Endodermal cell (in vitro differentiated cells): ENCODE results near the gene DIP2B. TPM values are rescaled to one million over a fixed set of nuclear protein-coding genes. Genes with fewer than 3 reads are reported as not detected.

Experiments used
- DNase-seq: peaks from one replicate; pipeline ENCODE4 v3.0.0-alpha.2; 2017
- H3K27ac ChIP-seq: 2 replicates; pipeline ENCODE4 v1.5.1; 2013; ENCODE audit warnings: mild to moderate bottlenecking, low read depth, low read length, moderate library complexity
- H3K27me3 ChIP-seq: 2 replicates; pipeline ENCODE4 v1.6.1; 2013; ENCODE audit warnings: mild to moderate bottlenecking, low read length, moderate library complexity; ENCODE audit not compliant: insufficient read depth, control insufficient read depth, poor library complexity, severe bottlenecking
- H3K36me3 ChIP-seq: 2 replicates; pipeline ENCODE4 v1.7.0; 2013; ENCODE audit warnings: mild to moderate bottlenecking, low read length, moderate library complexity; ENCODE audit not compliant: control insufficient read depth, insufficient read depth
- H3K4me1 ChIP-seq: one replicate; pipeline ENCODE4 v1.7.0; 2013; ENCODE audit warnings: low read length; ENCODE audit not compliant: control insufficient read depth, insufficient read depth
- H3K4me3 ChIP-seq: 2 replicates; pipeline ENCODE4 v1.5.1; 2013; ENCODE audit warnings: mild to moderate bottlenecking, low read length, moderate library complexity
- H3K9ac ChIP-seq: 2 replicates; pipeline ENCODE4 v1.6.1; 2013; ENCODE audit warnings: mild to moderate bottlenecking, low read length, moderate library complexity; ENCODE audit not compliant: poor library complexity, severe bottlenecking; ENCODE audit errors: extremely low read depth
- H3K9me3 ChIP-seq: 2 replicates; pipeline ENCODE4 v1.6.1; 2013; ENCODE audit warnings: mild to moderate bottlenecking, low read length, moderate library complexity; ENCODE audit not compliant: control insufficient read depth
- H3K27ac Mint-ChIP-seq: 2 replicates; pipeline ENCODE4 v1.8.0; 2020; ENCODE audit warnings: mixed read lengths
- H3K27me3 Mint-ChIP-seq: 2 replicates; pipeline ENCODE4 v1.8.0; 2021; ENCODE audit warnings: mild to moderate bottlenecking, mixed read lengths; ENCODE audit not compliant: insufficient read depth
- H3K36me3 Mint-ChIP-seq: 2 replicates; pipeline ENCODE4 v1.8.0; 2020; ENCODE audit warnings: low read depth, mixed read lengths
- H3K4me1 Mint-ChIP-seq: 2 replicates; pipeline ENCODE4 v1.8.0; 2020; ENCODE audit warnings: mixed read lengths
- H3K4me3 Mint-ChIP-seq: 2 replicates; pipeline ENCODE4 v1.8.0; 2020; ENCODE audit warnings: mild to moderate bottlenecking, moderate library complexity, mixed read lengths
- H3K9me3 Mint-ChIP-seq: 2 replicates; pipeline ENCODE4 v1.8.0; 2020; ENCODE audit warnings: mild to moderate bottlenecking, mixed read lengths
- WGBS, 2 experiments: methylation state at CpG; one replicate each; pipeline versions ENCODE4 v1.1.5 to v1.1.7; 2013; ENCODE audit warnings: missing lambda C conversion rate in 2 of 2, mixed read lengths in 1 of 2; ENCODE audit not compliant: insufficient coverage in 1 of 2, insufficient read length in 1 of 2; 5-methylcytosine and 5-hydroxymethylcytosine counted together
- total RNA-seq, 2 donors: library from RNA; stranded (reverse); fragmentation: NEBNext Ultra II Directional in 1 of 2; extraction: Animal tissue kit (Norgen Biotek cat#: 25700) in 1 of 2; gene quantifications; 2 replicates in 1 of 2; 3 replicates in 1 of 2; pipeline ENCODE4 v1.2.1, GENCODE V29; 2021
- TF ChIP-seq, protein P1 (sequence below): fragments of 200-600 bp; sonication (generic); conservative IDR thresholded peaks from 2 replicates; pipeline ENCODE4 v1.5.0; 2021; ENCODE audit warnings: antibody characterized with exemption, mild to moderate bottlenecking

DIP2B gene
- total RNA-seq, 2 donors from 2014 or later: 20.6 to 21.3 TPM

DNA sequence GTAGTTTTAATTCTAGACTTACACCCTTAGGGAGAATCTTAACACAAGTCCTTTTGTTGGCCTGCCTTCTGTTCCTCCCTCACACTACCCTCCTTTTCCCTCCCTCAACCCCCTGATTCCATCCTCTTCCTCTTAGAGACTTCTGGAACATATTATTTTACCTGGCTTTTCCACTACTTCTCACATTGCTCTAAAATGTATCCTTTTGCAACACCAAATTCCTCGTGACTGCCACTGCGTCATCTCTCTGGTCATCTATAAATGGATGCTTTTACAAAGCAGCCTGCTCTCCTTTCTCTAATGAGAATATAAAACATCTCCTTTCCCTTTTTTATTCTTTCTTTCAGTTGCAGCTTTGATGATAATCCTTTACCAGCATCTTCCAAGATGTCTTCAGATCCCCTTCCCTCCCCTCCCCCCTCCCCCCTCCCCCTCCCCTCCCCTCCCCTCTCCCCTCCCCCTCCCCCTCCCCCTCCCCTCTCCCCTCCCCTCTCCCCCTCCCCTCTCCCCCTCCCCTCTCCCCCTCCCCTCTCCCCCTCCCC lies 93.6 kb downstream of the DIP2B start:
- WGBS, 2 experiments: 97 to 100% methylated on average over 2 of the region's 2 CpGs
- H3K9ac ChIP-seq: no peak overlapping the region

DNA sequence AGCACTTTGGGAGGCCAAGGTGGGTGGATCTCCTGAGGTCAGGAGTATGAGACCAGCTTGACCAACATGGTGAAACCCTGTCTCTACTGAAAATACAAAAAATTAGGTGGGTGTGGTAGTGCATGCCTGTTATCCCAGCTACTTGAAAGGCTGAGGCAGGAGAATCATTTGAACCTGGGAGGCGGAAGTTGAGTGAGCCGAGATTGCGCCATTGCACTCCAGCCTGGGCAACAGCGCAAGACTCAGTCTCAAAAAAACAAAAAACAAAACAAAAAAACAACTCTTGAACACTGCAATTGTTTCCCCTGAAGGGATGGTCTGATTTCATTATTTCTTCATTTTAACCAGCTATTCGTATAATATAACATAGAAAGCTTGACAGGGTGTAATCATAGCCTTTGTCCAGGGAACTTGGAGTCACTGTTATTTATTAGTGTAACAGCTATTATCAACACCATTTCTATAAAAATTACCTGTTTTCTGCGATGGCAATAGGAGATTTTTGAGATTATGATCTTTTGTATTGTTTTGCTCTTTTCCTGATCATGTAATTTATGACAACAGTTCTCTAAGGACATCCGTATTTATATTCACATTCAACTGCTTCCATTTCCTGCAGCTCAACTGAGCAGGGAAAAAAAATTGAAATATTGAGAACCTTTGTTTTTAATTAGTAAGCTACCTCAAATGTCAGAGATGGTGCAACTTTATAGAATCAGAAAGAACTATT lies 94.7 kb downstream of the DIP2B start:
- H3K36me3 ChIP-seq: no peaks in the 10 kb centered on the region
- H3K4me3 ChIP-seq: no peak overlapping the region
- TF ChIP-seq, protein P1, sequence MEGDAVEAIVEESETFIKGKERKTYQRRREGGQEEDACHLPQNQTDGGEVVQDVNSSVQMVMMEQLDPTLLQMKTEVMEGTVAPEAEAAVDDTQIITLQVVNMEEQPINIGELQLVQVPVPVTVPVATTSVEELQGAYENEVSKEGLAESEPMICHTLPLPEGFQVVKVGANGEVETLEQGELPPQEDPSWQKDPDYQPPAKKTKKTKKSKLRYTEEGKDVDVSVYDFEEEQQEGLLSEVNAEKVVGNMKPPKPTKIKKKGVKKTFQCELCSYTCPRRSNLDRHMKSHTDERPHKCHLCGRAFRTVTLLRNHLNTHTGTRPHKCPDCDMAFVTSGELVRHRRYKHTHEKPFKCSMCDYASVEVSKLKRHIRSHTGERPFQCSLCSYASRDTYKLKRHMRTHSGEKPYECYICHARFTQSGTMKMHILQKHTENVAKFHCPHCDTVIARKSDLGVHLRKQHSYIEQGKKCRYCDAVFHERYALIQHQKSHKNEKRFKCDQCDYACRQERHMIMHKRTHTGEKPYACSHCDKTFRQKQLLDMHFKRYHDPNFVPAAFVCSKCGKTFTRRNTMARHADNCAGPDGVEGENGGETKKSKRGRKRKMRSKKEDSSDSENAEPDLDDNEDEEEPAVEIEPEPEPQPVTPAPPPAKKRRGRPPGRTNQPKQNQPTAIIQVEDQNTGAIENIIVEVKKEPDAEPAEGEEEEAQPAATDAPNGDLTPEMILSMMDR: no peak
- DNase-seq: no peak
- no peak overlapping the region for H3K9ac ChIP-seq
- Mint-ChIP-seq H3K9me3 (no peaks in the 10 kb centered on the region), H3K36me3 (peaks cover 3% of the 10 kb centered on the region), H3K4me1 (peaks cover 10% of the 10 kb centered on the region), H3K27me3 (no peaks in the 10 kb centered on the region), H3K27ac (no peak overlapping the region), H3K4me3 (no peak overlapping the region)
- H3K4me1 ChIP-seq: no peaks in the 10 kb centered on the region
- WGBS, 2 experiments: 91 to 93% methylated on average over 3 to 6 of the region's 7 CpGs
- H3K27me3 ChIP-seq: no peaks in the 10 kb centered on the region
- no peak overlapping the region for H3K27ac ChIP-seq
- no peaks in the 10 kb centered on the region for H3K9me3 ChIP-seq

More for the DNA sequence above, 93.6 kb downstream of the DIP2B start:
- no peaks in the 10 kb centered on the region for H3K9me3 ChIP-seq
- Mint-ChIP-seq H3K27ac (no peak overlapping the region), H3K36me3 (peaks cover 3% of the 10 kb centered on the region), H3K4me3 (no peak overlapping the region), H3K4me1 (peaks cover 10% of the 10 kb centered on the region), H3K27me3 (no peaks in the 10 kb centered on the region), H3K9me3 (no peaks in the 10 kb centered on the region)
- H3K36me3 ChIP-seq: no peaks in the 10 kb centered on the region
- TF ChIP-seq, protein P1: no peak
- H3K27ac ChIP-seq: no peak overlapping the region
- H3K4me1 ChIP-seq: no peaks in the 10 kb centered on the region
- no peak for DNase-seq
- no peak overlapping the region for H3K4me3 ChIP-seq
- H3K27me3 ChIP-seq: no peaks in the 10 kb centered on the region

DNA sequence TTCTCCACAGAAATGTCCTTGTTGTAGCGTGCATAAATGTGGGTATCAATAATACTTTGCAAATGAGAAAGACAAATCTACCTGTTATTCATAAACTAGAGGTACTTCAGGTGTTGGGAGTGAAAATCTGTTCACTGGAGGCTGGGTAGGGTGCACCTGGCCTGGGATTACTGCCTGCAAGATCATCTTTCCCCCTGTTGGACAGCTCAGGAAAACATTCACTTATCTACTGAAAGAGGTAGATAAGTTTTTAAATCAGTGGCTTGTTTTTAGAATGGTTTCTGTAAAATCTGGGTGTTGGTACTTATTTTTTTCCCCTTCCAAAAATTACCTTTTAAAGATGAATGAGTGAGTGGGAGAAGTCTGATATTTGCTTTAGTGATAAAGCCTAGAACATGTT lies 95.6 kb downstream of the DIP2B start:
- Histone ChIP-seq H3K9ac (no peak overlapping the region), H3K27ac (no peak overlapping the region), H3K27me3 (no peaks in the 10 kb centered on the region), H3K4me1 (no peaks in the 10 kb centered on the region), H3K36me3 (no peaks in the 10 kb centered on the region), H3K9me3 (no peaks in the 10 kb centered on the region), H3K4me3 (no peak overlapping the region)
- H3K4me3 Mint-ChIP-seq: no peak overlapping the region
- TF ChIP-seq, protein P1: peak; percentile 52
- H3K27me3 Mint-ChIP-seq: no peaks in the 10 kb centered on the region
- H3K36me3 Mint-ChIP-seq: peaks cover 3% of the 10 kb centered on the region
- no CpG with 5 or more reads among the region's 1 CpG for WGBS, 2 experiments
- H3K27ac Mint-ChIP-seq: no peak overlapping the region
- peaks cover 10% of the 10 kb centered on the region for H3K4me1 Mint-ChIP-seq
- no peaks in the 10 kb centered on the region for H3K9me3 Mint-ChIP-seq
- DNase-seq: no peak
